Esophagus squamous epithelium (tissue), 4 donors: ENCODE results near the gene DDIT4L.

Experiments
- CTCF ChIP-seq, 6 experiments: fragments of 450-650 bp in 4 of 6; fragments of 200-600 bp in 2 of 6; sonication (generic) in 2 of 6; IDR thresholded peaks; one replicate each; pipeline ENCODE4 v1.5.1; 2016 to 2019; ENCODE audit warnings: antibody characterized with exemption in 6 of 6, mild to moderate bottlenecking in 4 of 6, moderate library complexity in 4 of 6
- POLR2A ChIP-seq, 4 donors: fragments of 450-650 bp; IDR thresholded peaks; one replicate each; pipeline ENCODE4 v1.6.1; 2017; ENCODE audit warnings: antibody characterized with exemption in 4 of 4, mild to moderate bottlenecking in 4 of 4, moderate library complexity in 3 of 4

- TF ChIP-seq CTCF (IDR thresholded peaks at IDR 0.05) (no peak), POLR2A (IDR thresholded peaks at IDR 0.05) (no peak)
Observed at GRCh38 chr4:100174985-100175383, 15.3 kb downstream of the DDIT4L start.
